Lung (tissue), 12 donors: ENCODE measurements around the gene PANK3. TPM values are rescaled to one million over a fixed set of nuclear protein-coding genes. Genes with fewer than 3 reads are reported as not detected.

Experiments
- ATAC-seq: fragments of 200-7000 bp; cut with Tn5 transposase; one replicate; pipeline ENCODE4 v1.9.1; 2020; ENCODE audit warnings: moderate number of reproducible peaks; ENCODE audit not compliant: insufficient read depth, low FRiP score
- DNase-seq, 3 donors: peaks; one replicate each; pipeline ENCODE4 v3.0.0-alpha.2; 2013 to 2017
- H3K27ac ChIP-seq, 2 donors: one replicate each; pipeline ENCODE4 v1.5.1; 2013; ENCODE audit warnings: mild to moderate bottlenecking in 2 of 2, moderate library complexity in 2 of 2, control low read depth in 1 of 2, inconsistent platforms in 1 of 2, low read depth in 1 of 2, low read length in 1 of 2
- H3K27me3 ChIP-seq, 3 donors: one replicate each; pipeline ENCODE4 v1.5.1; 2013; ENCODE audit warnings: low read length in 2 of 3; ENCODE audit not compliant: control insufficient read depth in 3 of 3, insufficient read depth in 3 of 3
- H3K36me3 ChIP-seq, 4 donors: one replicate each; pipeline ENCODE4 v1.5.1; 2013; ENCODE audit warnings: low read length in 4 of 4, mild to moderate bottlenecking in 1 of 4, moderate library complexity in 1 of 4; ENCODE audit not compliant: control insufficient read depth in 4 of 4, insufficient read depth in 4 of 4
- H3K4me1 ChIP-seq, 5 donors: one replicate each; pipeline ENCODE4 v1.5.1; 2013; ENCODE audit warnings: low read length in 5 of 5, mild to moderate bottlenecking in 2 of 5, moderate library complexity in 1 of 5; ENCODE audit not compliant: control insufficient read depth in 5 of 5, insufficient read depth in 5 of 5
- H3K4me3 ChIP-seq: one replicate; pipeline ENCODE4 v1.5.1; 2013; ENCODE audit warnings: mild to moderate bottlenecking, control low read depth, moderate library complexity
- H3K9ac ChIP-seq, 2 donors: one replicate each; pipeline ENCODE4 v1.5.1; 2013; ENCODE audit warnings: low read length in 2 of 2, control low read depth in 1 of 2; ENCODE audit not compliant: insufficient read depth in 1 of 2
- H3K9me3 ChIP-seq, 4 donors: one replicate each; pipeline ENCODE4 v1.5.1; 2013; ENCODE audit warnings: low read length in 3 of 4, mild to moderate bottlenecking in 1 of 4, moderate library complexity in 1 of 4; ENCODE audit not compliant: control insufficient read depth in 4 of 4, insufficient read depth in 3 of 4
- WGBS, 2 donors: extraction: QIAGEN DNeasy Blood & Tissue Kit; methylation state at CpG; one replicate each; pipeline ENCODE4 v1.1.7; 2013; 5-methylcytosine and 5-hydroxymethylcytosine counted together
- polyA plus RNA-seq, 2 donors: library from polyadenylated mRNA; stranded (reverse); fragments of 200-250 nt; gene quantifications; one replicate each; pipeline ENCODE4 v1.2.1, GENCODE V29; 2013
- total RNA-seq, 2 donors: library from RNA; depleted of rRNA in 1 of 2; stranded (reverse); fragments of >200 nt in 1 of 2; gene quantifications; one replicate each; pipeline ENCODE4 v1.2.1, GENCODE V29; 2014 to 2021
- TF ChIP-seq, protein P1 (sequence below): IDR thresholded peaks from 2 replicates; pipeline ENCODE4 v1.5.1; 2012; ENCODE audit warnings: mild to moderate bottlenecking; ENCODE audit errors: control extremely low read depth, extremely low read depth
- donor health status: control.
- donor health status: control.
- donor health status: Bipolar disorder and iron deficiency.
- donor health status: healthy.
- donor health status: DM: yes; HTN: yes; CAD: no.

The PANK3 gene
- total and polyA plus RNA-seq, 4 donors: 6.4 to 71.6 (median 30.9) TPM

DNA sequence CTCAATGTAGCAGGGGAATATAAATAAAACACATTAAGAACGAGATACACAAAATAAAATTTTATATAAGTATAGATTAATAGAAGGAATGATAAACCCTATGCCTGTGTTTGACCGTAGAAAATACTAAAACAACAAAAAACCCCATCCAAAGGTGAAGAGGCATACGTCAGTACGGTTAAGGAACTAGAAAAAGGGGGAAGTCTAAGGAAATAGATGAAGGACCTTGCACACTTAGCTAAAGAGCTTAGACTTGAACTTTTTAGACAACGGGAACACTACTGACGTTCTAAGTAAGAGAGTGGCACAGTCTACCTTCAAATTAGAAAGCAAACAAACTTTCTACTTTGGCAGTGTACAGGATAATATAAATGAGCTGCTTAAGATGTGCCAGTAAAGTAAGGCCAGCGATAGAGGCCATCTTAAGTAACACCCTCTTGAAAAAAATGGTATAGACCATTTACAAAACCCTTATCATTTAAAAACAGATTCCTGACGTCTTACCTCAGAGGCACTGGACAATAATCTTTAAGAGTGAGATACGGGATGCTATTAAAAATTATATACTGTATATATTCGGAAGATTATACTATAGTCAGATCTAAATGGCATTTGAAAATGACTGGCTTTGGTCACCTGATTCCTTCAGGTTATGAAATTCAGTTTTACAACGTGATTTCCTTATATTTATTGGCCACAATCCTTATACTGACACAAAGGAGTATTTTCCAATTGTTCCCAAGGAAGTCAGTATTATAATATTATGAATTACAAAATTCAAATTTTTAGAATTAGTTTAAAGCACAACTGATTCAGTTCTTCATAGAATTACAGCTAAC lies 8.5 kb downstream of the PANK3 start:
- WGBS, 2 donors: 76 to 80% methylated on average over 11 of the region's 11 CpGs
- Histone ChIP-seq H3K9ac (no peak overlapping the region), H3K27ac (no peak overlapping the region), H3K36me3 (peaks cover 1 to 8% (median 5%) of the 10 kb centered on the region in 4 donors), H3K4me3 (no peak overlapping the region), H3K4me1 (peaks cover 0 to 9% (median 0%) of the 10 kb centered on the region in 5 donors), H3K27me3 (no peaks in the 10 kb centered on the region), H3K9me3 (no peaks in the 10 kb centered on the region)
- DNase-seq (no peak), ATAC-seq (no peak)
- TF ChIP-seq, protein P1, sequence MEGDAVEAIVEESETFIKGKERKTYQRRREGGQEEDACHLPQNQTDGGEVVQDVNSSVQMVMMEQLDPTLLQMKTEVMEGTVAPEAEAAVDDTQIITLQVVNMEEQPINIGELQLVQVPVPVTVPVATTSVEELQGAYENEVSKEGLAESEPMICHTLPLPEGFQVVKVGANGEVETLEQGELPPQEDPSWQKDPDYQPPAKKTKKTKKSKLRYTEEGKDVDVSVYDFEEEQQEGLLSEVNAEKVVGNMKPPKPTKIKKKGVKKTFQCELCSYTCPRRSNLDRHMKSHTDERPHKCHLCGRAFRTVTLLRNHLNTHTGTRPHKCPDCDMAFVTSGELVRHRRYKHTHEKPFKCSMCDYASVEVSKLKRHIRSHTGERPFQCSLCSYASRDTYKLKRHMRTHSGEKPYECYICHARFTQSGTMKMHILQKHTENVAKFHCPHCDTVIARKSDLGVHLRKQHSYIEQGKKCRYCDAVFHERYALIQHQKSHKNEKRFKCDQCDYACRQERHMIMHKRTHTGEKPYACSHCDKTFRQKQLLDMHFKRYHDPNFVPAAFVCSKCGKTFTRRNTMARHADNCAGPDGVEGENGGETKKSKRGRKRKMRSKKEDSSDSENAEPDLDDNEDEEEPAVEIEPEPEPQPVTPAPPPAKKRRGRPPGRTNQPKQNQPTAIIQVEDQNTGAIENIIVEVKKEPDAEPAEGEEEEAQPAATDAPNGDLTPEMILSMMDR: no peak

DNA sequence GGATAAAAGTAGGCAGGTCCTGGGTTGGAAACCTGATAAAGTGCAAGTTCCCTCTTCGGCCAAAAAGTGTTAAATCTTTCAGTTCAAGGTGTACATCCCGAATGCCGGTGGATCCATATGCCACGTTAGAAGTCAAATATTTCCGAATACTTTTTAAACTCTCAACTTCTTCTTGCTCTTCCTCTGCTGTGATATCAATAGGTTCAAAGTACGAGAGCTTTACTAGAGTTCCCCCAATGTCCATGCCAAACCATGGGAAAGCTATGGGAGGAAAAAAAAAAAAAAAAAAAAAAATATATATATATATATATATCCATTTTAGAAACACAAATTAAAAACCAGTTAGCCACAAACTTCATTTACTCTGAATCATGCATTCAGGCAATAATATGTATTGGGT lies 10.4 kb downstream of the PANK3 start:
- Histone ChIP-seq H3K4me1 (peaks cover 0 to 7% (median 0%) of the 10 kb centered on the region in 5 donors), H3K27me3 (no peaks in the 10 kb centered on the region), H3K9ac (no peak overlapping the region), H3K9me3 (no peaks in the 10 kb centered on the region), H3K27ac (no peak overlapping the region), H3K4me3 (no peak overlapping the region), H3K36me3 (peaks cover 2 to 13% (median 12%) of the 10 kb centered on the region in 4 donors)
- no peak for ATAC-seq
- no peak for DNase-seq
- WGBS, 2 donors: 98 to 99% methylated on average over 6 of the region's 6 CpGs
- TF ChIP-seq, protein P1: no peak

DNA sequence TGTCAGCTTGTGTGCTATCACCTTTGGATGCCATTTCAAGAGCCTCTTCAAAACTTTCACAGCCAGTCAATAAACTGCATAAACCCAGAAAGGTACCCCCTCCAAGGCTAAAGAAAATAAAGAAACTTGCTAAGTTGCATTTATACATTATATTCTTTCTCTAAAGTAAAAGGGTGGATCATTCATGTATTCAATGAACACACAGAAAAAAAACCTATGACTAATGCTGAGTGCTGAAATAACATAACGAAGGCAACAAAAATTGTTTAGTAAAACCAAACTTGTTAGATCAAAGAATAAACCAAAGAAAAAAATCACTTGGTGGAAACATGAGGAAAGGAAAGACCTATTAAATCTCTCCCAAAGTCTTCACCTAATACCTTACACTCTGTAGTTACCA lies 15.2 kb downstream of the PANK3 start:
- Histone ChIP-seq H3K4me3 (no peak overlapping the region), H3K9ac (no peak overlapping the region), H3K27ac (no peak overlapping the region), H3K9me3 (no peaks in the 10 kb centered on the region), H3K4me1 (peaks cover 0 to 7% (median 1%) of the 10 kb centered on the region in 5 donors), H3K36me3 (peaks cover 3 to 24% (median 19%) of the 10 kb centered on the region in 4 donors), H3K27me3 (no peaks in the 10 kb centered on the region)
- WGBS, 2 donors: 93 to 97% methylated on average over 1 of the region's 1 CpG
- DNase-seq (no peak), ATAC-seq (no peak)
- TF ChIP-seq, protein P1: no peak
